GM21526 (cell line): ENCODE results near the gene FAM193B.

Experiments used
- ATAC-seq: cut with Tn5 transposase; IDR thresholded peaks from one replicate; pipeline ENCODE4 v1.9.1; 2021; ENCODE audit warnings: moderate library complexity; ENCODE audit not compliant: unreplicated experiment, low FRiP score

The FAM193B gene

GRCh38 chr5:177516601-177517568 is 37.5 kb downstream of the FAM193B start, which contains the start of gene DDX41:
TSS of gene DDX41 (minus strand) at chr5:177516961. CDS start at chr5:177516945, 16 bp downstream.
- ATAC-seq = peak; percentile 77

DNA sequence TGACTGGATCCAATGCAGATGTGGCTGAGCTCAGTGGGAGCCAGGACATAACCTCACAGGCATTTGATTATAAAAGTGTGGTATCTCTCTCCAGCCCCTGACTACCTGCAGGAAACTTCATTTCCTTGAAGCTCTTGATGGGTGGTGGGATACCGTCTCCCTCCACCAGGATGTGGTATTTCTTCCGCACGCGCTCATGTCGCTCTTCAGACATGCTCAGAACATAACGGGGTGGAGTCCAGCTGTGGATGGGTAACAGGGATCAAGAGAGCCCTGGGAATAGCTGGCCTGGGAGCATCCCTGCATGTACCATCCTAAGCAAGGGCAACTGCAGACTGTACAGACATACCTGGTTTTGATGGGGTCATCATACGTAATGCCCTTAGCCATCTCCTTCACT is 38.8 kb downstream of the FAM193B start:
- no peak for ATAC-seq

DNA sequence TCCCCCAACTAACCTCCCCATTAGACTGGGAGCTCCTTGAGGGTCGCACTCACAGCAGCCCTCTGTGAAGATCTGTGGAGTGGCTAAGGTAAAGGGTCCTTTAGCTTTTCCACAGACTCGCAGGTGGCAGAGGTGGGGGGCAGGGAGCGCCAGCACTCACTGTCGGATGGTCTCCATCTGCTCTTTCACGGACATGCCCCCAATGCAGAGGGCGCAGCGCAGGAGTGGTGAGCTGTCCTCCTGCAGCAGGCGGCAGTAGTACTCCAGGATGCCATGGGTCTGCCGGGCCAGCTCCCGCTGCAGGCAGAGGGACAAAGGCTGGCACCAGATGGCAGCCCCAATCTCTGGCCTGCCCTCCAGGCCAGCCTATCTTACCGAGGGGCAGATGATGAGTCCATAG is 39.8 kb downstream of the FAM193B start:
- ATAC-seq = no peak

DNA sequence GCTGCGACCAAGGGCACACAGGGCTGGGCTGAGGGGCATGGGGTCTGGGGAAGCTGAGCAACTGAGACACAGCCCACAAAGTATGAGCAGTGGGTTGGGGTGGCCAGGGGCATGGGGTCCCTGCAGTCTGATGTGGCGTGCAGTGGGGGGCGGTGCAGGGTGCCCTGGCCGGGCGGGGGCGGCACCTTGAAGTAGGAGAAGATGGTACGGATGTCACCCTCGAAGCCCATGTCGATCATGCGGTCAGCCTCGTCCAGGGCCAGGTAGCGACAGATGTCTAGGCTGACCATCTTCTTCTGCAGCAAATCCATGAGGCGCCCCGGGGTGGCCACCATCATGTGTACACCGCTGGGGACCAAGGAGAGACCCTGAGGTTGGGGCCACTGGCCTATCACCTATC is 40.9 kb downstream of the FAM193B start:
- no peak for ATAC-seq

- ATAC-seq = no peak
These were observed 41.5 kb downstream of the FAM193B start for GRCh38 chr5:177512736-177513380.

- ATAC-seq = no peak
These were observed 42.3 kb downstream of the FAM193B start for GRCh38 chr5:177511796-177512675.

- ATAC-seq = no peak
These were observed 43.2 kb downstream of the FAM193B start for GRCh38 chr5:177511181-177511580.

DNA sequence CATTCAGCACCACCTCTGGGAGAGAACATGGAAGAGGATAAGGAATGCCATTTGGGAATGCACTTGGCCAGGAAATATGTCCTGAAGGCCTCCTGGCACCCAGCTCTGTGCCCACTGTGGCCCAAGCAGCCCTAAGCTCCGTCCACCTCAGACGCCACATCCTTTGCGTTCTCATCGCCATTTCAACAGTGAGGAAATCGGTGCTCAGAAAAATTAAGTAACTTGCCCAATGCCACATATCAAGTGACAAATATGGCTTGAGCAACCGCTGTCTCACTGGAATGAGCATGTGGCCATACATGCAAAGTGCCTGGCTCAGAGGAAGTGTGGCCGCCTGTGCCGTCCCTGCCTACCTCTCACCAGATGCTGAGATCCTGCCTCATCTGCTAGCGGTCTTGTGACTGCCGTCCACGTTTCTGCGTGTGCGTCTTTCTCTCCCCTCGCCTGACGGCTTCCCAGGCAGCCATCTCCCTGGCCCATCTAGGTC is 43.8 kb downstream of the FAM193B start:
- no peak for ATAC-seq

DNA sequence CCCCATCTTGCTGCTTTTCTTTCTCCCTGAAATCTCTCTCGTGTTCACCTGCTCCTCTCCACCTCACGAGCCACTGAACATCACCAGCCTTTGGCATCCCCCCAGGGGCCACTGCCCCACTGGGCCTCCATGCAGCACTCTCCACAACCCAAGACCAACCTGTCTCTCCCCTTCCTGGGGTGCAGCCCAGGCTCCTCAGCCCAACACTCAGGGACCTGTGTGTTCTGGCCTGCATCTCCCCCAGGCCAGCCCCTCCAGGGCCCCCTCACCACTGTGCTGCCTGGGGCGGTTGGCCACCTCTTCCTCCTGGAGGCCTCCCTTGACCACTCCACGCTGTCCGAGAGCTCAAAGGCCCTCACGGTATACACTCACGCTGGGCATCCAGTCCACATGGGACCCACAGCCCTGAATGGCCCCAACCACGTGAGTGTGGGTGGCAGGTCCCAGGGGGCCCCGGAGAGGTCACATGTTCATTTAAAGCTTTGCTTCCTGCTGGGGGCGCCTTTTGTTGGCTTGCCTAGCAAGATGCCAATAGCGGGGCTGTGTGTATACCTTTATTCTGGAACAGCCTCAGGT is 44.3 kb downstream of the FAM193B start:
- ATAC-seq = no peak

- ATAC-seq = no peak
These were observed 44.9 kb downstream of the FAM193B start, which contains the start of gene DOK3 for GRCh38 chr5:177509381-177509951. TSS of gene DOK3 (minus strand) at chr5:177509826. CDS start at chr5:177509540, 286 bp downstream.

DNA sequence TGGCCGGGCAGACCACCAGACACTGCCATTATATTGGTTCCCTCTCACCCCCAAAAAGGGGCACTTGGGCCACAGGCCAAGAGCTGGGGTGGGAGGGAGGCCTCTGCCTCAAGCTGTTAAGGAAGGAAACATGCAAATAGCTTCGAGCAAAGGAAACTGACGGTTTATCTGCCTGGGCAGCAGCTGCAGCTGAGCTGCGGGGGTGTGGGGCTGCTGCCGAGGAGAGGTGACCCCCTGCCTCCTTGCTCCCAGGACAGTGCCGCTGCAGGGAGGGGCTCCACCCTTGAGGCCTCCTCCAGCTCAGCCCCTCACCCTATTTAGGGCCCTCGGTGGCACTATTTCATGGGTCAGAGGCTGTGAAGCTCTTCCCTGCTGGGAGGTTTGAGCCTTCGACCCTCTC is 45.5 kb downstream of the FAM193B start:
- no peak for ATAC-seq

DNA sequence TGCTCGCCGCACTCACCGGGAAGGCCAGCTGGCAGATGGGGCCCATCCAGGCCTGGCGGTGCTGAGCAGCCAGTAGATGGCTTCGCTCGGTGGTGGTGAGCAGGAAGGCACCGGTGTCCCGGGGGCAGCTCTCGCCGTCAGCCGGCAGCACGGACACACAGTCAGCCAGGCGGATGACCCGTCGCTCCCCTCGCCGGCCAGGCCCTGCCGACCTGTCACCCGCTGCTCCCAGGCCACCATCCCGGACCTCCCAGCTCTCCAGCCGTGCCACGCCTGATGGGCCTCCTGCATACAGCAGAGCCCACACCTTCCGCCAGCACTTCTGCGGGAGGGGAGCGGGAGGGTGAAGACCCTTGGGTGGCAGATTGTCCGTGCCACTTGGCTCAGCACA is 46.1 kb downstream of the FAM193B start:
- ATAC-seq = no peak

DNA sequence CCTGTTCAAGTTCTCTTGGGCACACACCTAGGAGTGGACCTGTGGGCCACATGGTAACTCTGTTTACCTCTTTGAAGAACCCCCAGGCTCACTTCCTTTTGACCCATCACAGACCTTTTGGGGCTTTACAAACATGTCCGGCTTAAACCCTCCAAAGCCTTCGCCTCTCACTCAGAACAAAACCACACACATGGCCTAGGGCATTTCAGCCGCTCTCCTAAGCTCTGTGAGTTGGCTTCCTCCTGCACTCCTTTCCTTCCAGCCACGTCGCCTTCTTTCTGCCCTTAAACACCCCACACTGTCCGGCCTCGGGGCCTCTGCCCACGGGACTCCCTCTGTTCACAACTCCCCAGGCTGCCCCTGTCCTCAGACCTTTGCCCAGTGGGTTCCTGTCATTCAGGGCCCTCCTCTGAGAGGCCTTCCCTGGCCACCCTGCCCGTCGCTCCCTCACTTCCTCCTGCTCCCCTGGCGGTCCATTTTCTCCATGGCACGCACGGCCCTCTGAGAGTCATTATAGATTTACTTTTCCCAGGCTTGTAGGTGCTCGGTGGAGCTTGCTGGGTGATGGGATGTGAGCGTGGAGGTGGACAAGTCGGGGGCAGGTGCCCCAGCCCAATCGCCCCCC is 46.7 kb downstream of the FAM193B start:
- ATAC-seq = no peak

DNA sequence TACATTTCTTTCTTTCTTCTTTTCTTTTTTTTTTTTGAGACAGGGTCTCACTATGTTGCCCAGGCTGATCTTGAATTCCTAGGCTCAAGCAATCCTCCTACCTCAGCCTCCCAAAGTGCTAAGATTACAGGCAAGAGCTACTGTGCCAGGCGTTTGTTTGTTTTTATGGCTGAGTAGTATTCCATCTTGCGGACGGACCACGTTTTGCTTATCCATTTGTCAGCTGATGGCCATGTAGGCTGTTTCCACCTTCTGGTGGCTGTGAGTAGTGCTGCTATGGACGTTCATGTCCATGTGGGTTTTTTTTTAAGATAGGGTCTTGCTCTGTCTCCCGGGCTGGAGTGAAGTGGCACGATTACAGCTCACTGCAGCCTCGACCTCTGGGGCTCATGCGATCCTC is 47.2 kb downstream of the FAM193B start:
- ATAC-seq = no peak

- ATAC-seq = no peak
These were observed 49.3 kb downstream of the FAM193B start for GRCh38 chr5:177505075-177505474.

- no peak for ATAC-seq
These were observed 50.0 kb downstream of the FAM193B start for GRCh38 chr5:177504086-177505056.

DNA sequence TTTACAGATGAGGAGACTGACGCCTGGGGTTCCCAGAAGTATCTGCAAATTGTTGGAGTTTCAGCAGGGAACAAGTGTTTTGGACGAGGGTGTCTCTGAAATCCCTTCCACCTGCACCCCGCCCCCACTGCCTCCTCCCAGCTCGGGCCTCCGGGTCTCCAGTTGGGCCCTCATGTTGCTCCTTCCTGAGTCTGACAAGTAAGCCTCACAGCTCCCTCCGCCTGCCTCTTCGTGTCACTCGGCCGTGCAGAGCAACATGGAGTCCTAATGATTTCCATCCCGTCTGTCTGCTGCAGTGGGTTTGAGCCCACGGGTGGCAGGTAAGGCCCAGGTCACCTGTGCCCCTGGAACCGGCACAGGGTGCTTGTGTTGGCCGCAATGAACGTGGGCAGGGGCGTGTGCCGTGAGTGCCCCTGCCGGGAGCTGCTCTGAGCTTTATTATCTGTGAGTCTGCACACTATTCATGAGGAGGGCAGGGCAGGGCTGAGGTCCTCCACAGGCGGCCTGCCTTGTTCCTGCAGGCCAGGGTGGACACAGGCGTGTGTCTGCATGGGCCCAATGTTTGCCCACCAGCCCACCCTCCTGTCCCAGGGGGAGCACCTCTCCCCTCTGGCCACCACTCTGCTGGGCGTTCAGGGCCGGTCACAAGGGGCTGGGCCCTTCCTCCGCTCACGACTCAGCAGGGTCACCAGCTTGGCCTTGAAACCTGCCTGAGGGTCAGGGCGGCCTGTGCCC is 50.8 kb downstream of the FAM193B start:
- ATAC-seq = no peak

DNA sequence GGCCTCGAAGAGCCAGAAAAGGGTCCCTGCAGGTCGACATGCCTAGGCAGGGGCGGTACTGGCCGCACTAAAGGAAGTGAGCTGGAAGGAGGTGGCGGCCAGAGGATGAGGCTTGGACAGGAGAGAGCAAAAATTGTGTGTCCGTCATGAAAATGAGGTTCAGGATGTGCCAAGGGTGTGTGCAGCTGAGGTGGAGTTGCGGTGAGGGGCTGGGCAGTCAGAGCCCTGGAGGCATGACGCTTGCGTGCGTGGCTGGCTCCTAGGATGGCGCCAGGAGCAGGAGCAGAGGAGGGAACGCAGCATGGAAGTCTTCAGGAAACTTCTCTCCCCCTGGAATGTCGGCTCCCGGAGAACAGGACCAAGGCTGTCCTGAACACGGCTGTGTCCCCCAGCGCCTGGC is 51.5 kb downstream of the FAM193B start:
- no peak for ATAC-seq
